NCI-H460 (cell line): Measurements from ENCODE around the gene TMEM259. TPM values are rescaled to one million over a fixed set of nuclear protein-coding genes. Genes with fewer than 3 reads are reported as not detected.
A peak's percentile ranks its signal among the peaks of the same experiment; 100 is the strongest.
"Not testable (repeated sequence)": the region's sequence is repeated elsewhere in the genome, so short reads cannot be mapped to it uniquely, and the experiment has no call there.

Source experiments
- DNase-seq: peaks from one replicate; pipeline ENCODE4 v3.0.0-alpha.2; 2016; ENCODE audit warnings: low read depth; ENCODE audit errors: extremely low read depth
- total RNA-seq: library from RNA; depleted of rRNA; stranded (reverse); fragments of >200 nt; shearing (Covaris generic); gene quantifications from 2 replicates; pipeline ENCODE4 v1.2.3, GENCODE V29; 2014

TMEM259 gene
- total RNA-seq, 1 experiment from 2014 or later: 95.8 TPM

DNA sequence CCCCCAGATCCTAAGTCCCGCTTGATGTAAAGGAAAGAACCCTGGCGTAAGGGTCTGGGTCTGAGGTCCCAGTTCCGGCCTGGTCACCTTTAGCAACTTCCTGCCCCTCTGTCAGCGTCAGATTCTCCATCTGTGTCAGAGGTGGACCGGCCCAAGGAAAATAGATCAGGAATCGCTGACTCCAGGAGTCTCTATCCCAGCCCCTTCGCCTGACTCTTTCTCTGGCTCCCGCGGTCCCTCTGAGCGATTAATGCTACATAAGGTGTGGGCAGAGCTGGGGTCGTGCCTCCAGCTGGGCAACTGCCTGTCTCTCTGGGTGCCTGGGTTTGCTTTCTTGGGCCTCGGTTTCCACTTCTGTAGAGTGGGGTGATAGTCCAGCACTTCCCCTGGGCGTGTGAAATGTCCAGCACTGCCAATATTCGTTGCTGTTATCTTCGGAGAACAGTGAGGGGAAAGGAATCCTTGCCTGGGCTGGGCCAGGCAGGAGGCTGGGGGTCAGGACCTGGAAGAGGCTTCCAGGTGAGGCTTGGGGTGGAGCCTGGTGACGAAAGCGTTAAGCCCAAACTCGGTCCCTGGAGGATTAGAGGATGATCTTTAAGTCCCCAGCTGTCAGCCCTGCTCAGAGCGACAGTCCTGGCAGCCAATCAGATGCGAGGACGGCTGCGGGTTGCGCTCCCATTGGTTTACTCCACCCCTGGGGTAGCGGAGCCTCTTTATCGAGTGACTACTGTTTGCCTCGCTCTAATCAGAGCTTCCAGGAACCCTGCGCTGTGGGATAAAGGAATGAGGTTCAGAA, 19.8 kb upstream of the TMEM259 start:
- peak; percentile 88 for DNase-seq

DNA sequence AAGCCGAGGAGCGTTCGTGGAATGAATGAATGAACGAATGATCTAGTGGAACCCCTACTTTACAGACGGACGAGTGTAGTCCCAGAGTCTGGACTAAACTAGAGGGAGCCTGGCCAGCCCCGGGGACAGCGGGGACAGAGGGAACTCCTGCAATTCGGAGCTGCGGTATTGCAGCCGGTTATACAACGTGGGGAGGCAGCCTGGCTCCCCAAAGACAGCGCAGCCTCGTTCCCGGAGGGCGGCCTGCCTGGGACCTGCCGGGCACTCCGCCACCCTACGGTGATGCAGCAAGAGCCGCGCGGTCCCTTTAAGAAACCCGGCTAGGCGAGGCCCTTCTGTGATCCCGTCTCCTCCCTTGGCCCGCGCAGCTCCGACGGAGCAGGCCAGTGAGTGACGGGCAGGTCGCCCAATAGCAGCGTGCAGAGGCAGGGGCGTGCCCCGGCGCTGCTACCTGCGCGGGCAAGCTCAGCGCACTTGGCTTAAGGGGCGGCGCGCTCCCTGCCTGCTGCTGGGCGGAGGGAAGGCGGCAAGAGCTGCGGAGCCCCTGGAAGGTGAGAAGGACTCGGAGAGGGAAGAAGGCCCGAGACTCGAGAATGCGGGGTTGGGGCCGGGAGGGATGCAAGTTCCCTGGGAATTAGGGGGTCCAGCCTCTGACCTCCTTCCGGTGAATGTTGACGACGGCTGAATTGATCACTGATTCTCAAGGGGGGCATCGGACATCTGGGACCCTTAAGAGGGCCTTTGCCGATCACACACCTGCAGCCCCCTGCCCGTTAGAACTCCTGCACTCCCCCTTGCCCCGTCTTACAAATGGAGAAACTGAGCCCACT, 18.9 kb upstream of the TMEM259 start, which contains the start of gene ABCA7:
ABCA7 (plus strand) TSS at position 462 of the 830 bp plus-strand sequence. CDS start 1,255 bp downstream, outside the sequence.
- DNase-seq: peak; percentile 91

DNA sequence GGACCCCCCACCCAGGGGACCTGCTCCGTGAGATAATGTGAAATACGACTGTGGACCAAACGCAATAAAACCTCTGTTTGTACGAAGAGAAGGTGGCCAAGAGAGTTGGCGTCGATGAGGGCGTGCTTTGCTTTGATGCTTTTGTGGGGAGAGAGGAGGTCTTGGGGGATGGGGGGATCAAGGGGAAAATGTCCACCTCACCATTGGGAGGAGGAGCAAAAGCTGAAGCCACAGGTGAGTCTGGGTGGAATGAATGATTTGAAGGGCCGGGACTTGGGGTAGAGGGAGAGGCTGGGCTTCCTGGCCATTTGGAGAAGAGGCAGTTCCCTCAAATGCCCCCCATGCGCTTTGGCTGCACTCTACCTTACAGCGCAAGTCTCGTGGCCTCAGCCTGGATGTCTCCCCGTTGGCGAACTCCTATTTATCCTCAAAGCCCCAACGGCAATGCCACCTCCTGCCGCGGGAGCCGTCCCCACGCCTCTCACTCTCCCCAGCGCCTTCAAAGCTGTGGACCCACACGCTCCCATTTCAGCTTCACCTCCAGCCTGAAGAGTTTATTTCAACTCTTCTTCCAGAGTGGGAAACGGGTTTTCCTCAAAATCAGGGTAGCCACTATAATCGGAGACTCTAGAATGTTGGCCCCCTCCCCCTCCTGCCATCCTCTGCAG, 18.2 kb upstream of the TMEM259 start:
- DNase-seq: no peak

DNA sequence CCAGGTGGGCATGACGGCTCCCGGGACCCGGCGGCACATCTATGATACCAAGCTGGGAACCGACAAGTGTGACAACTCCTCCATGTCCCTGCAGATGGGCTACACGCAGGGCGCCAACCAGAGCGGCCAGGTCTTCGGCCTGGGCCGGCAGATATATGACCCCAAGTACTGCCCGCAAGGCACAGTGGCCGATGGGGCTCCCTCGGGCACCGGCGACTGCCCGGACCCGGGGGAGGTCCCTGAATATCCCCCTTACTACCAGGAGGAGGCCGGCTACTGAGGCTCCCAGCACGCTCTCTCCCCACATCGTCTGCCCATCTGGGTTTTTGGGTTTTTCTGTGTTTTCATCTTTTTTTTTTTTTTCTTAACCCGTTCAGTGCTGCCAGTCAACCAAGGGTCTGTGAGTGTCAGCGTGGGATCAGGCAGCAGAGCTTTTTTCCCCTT, 16.7 kb upstream of the TMEM259 start:
- DNase-seq: no peak

DNA sequence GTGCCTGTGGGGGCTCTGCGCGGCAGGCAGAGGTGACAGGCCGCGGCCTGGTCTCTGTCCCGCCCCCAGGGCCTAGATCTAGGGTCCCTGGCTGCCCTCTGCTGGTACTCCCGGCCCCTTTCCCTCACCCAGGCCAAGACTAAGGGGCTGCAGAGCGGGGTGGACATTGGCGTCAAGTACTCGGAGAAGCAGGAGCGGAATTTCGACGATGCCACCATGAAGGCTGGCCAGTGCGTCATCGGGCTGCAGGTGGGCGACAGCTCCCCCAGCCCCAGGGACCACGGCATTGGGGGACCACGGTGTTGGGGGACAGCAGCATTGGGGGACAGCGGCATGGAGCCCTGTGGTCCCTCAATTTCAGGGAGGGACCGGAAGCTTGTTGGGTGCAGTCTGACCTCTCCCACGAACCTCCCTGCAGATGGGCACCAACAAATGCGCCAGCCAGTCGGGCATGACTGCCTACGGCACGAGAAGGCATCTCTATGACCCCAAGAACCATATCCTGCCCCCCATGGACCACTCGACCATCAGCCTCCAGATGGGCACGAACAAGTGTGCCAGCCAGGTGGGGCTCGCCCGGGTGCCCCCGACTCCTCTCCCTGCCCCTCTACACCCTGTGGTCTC, 15.2 kb upstream of the TMEM259 start:
- DNase-seq: no peak

DNA sequence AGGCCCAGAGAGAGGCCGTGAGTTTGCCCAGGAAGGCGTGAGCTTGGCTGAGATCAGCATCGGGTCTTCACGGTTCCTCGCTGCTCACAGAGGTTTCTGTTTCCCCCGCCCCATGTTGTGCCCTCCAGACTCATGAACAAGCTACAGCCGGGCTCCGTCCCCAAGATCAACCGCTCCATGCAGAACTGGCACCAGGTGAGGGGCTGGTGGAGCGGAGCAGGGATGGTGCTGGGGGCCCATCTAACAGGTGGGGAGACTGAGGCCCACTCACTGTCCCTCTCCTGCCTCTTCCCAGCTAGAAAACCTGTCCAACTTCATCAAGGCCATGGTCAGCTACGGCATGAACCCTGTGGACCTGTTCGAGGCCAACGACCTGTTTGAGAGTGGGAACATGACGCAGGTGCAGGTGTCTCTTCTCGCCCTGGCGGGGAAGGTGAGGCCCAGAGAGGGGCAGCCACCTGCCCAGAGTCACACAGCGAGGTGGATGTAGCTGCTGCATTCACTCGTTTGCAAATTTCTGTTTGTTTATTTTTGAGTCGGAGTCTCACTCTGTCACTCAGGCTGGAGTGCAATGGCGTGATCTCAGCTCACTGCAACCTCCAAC, 11.4 kb upstream of the TMEM259 start:
- no peak for DNase-seq

DNA sequence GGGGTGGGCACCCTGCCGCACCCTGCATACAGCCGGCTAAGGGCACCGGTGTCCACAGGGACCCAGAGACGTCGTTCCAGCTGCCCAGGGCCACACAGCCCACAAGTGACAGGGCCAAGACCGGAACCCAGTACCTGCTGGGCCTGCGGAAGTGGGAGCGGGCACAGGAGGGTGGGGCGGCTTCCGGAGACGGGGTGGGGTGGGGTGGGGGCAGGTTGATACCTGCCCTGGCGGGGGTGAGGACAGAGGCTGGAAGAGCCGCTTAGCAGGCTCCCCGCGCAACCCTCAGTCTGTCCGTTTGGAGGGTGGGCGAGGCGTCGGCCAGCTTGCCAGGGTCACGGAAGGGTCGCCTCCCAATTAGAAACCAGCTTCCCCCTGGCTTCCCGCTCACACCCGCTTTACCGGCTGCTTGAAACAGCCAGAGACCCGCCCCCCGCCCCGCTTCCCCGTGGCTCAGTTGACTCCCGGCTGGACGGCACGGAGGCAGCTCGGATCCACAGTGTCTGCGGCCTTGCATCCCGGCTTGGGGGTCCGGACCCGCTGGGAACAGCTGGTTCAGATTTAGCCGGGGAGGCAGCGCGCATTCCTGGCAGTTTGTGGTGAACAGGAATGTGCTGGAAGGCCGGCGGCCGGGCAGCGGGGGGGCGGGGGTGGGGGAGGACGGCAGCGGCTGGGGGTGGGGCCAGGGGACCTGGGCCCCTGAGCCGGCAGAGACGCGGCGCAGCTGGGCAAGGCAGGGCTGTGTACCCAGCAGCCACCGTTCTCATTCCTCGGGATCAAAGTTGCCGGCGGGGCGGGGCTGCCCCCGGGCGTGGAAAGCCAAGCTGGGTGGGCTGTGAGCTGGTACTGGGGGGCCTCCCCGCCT, 7.4 kb upstream of the TMEM259 start:
- DNase-seq: no peak

DNA sequence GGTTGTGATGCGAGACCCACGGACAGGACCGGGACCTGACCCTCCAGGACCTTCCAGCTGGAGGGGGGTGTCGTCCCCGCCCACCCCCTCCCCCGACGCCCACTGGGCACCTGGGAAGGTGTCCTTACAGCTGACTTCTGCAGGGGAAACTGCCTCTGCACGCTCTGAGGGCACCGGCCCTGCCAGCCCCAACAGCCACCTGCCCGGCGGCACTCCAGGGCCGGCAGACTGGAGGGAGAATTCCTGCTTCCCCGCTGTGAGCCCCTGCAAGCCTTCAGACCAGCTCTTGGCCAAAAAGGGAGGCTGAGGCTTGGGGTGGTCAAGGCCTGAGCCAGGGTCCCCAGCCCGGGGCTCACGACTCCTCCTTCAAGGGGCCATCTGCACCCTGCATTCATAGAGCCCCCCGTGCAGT, 6.7 kb upstream of the TMEM259 start:
- DNase-seq: no peak

DNA sequence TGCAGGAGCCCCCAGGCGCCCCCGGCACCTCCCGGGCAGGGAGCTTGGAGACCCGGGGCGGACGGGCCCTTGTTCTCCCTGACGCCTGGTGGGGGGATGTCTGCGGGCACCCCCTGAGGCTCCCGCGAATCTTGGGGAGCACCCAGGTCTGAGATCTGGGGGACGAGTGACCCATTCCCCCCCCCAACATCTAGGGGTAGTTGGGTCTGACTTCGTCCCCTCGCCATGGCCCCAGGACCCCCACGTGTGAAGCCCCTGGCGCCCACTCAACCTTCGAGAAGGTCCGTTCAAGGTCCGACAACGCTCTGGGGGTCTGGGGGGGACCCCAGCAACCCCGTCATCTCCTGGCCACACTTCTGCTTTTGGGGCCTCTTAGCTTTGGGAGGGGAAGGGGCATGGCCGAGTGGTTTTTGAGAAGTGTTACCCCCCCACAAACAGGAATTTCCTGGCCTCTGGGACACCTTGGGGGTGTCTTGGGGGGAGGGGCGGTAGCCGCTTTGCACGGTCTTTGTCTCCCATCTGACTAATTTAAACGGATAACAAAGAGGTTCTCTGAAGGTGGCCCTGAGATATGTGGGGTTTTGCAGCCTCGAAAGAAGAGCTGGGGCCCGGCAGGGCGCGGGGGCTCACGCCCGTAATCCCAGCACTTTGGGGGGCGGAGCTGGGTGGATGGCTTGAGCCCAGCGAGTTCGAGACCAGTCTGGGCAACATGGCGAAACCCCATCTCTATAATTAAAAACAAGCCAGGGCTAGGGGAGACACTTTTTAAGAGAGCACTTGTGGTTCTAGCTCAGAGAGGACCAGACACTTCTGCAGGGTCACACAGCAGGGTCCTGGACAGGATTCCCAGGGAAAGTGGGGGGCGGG, 6.1 kb upstream of the TMEM259 start:
- DNase-seq: no peak

DNA sequence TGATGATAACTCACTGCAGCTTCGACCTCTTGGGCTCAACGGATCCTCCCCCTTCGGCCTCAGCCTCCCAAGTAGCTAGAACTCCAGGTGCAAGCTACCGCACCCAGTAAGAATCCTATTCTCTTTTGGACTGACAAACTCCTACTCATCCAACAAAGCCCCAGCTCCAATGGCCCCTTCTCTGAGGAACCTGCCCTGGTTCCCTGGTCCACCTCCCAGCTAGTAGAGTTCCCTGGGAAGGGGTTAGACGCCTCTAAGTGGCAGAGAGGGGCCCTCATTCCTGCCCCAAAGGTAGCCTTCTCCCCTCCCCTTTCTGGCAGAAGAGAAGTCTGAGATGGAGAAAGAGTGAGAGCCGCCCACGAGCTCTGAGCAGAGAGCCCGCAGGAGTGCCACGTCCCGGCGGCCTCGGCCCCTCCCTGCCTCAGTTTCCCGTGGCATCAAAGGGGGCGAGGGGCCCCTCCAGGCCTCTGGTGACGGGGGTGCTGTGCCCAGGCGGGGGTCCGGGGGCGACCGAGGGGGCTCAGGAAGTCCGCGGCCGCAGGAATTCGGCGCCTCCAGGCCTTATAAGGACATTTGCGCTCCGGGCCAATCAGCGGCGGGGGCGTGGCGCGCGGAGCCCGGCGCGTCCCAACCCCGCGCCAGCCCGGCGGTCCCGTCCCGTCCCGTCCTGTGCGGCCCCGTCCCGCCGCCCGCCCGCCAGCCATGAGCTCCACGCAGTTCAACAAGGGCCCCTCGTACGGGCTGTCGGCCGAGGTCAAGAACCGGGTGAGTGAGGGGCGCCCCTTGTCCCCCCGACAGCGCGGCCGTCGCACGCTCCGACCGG, 5.2 kb upstream of the TMEM259 start, which contains the start of gene CNN2:
CNN2 (plus strand) TSS at position 649 of the 823 bp plus-strand sequence; CDS start at position 703, 54 bp downstream.
- no peak for DNase-seq

DNA sequence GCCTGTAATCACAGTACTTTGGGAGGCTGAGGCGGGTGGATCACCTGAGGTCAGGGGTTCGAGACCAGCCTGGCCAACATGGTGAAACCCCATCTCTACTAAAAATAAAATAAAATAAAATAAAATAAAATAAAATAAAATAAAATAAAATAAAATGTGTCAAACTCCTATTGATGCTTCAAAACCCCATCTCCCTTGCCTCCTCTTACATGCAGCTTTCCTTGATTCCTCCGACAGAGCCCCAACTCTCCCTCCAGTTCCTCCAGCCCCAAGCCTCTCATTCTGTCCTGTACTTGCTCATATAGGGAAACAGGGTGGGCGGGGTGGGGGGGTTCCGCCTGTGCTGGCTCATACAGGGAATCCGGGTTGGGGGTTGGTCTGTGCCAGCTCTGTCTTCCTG, 4.2 kb upstream of the TMEM259 start:
- not testable (repeated sequence) for DNase-seq

DNA sequence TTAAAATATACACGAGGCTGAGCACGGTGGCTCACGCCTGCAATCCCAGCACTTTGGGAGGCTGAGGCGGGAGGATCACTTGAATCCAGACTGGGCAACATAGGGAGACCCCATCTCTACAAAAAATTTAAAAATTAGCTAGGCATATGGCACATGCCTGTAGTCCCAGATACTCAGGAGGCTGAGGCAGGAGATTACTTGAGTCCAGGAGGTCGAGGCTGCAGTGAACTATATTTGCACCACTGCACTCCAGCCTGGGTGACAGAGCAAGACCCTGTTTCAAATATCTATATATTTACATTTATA, 2.9 kb upstream of the TMEM259 start:
- DNase-seq: not testable (repeated sequence)

DNA sequence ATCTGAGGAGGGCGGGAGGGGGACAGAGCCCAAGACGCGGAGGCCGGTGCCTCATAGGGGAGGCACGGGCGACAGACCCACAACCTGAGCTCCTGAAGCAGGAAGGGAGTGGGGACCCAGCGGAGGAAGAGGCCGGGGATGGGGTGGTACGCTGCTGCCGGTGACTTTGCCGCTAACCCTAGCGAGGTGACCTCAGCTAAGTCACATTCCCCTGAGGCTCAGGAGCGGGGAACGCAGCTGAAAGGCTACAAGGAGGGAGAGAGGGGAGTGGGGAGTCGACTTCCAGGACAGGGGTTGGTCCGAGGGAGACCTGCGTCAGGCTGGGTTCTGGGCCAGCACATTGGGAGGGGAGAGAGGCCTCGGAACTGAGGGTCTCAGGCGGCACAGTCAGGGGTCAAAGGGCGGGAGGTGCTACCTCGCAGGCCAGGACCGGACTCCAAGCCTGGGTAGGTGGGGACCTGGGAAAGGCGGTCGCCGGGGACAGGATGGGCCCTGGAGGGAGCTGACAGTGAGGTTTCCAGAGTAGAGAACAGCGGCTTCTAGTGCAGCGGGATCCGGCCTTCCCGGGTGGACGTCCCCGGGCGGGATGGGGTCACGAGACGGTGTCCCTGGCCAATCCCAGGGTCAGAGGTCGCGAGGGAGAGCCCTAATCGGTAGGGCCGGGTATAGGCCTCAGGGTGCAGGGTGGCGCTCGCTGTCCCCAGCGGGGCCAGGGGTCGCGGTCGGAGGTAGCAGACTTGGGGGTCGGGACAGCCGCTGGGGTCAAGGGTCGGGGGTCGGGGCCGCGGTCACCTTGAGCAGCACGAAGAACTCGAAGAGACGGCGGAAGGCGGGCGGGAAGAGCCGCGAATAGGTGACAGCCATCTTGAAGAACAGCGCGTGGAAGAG, 699 bp downstream of the TMEM259 start:
- DNase-seq: no peak

DNA sequence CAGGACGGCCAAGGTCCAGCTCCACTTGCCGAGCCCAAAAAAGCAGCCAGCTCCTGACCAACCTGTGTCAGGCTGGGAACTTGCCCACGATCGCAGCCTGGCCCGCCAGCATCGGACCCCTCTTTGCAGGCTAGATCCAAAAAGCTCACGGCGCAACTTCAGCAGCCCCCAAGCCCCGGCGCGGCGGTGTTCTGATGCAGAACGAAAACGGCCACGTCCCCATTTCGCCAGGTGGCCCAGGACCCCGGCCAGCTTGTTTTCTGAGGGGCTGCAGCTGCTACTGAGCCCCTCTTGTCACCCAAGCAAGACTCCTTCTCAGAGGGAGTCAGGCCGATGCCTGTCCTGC, 1.3 kb downstream of the TMEM259 start:
- DNase-seq: no peak

DNA sequence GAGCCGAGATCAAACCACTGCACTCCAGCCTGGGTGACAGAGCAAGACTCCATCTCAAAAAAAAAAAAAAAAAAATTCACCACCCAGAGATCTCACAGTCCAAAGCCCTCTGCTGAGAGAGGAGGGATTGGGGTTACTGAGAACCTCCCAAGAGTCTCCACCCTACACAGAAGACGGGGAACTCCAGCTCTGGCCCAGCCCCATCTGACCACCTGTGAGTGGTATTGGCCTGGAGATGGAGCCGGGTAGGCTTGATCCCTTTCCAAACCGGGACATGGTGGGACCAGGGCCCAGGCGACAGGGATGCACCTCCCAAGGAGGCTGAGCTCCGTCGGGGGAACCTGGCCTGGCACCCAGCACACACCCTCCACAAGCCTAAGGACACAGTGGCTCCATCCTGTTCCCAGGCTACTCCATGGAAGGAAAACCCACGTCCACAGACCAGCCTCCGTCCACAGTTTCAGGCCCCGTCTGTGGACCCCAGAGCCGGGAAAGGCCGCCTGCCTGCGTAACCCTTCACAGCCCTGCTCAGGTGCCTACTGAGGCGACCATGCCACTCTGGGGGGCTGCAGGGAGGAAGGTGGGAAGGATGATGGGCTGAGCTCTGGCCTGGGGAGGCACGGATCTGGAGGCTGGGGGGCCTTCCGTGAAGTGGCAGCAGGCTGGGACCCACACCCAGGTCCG, 1.8 kb downstream of the TMEM259 start:
- no peak for DNase-seq

DNA sequence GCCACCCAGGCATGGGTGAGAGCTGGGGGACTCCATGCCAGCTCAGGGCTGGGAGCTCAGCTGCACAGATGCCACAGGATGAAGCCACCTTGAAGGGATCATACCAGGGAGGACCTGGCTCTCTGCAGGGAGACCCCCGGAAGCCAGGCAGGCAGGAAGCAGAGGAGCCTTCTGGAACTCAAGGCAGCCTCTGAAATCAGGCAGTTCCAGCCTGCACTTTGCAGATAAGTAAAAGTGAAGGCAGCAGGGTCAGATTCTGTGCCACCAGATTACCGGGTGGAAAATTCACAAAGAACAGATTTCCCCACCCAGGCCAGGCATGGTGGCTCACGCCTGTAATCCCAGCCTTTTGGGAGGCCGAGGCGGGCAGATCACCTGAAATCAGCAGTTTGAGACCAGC, 2.5 kb downstream of the TMEM259 start:
- no peak for DNase-seq
